CD14-positive monocyte (primary cell): Measurements from ENCODE around the gene C2CD4D. TPM values are rescaled to one million over a fixed set of nuclear protein-coding genes. Genes with fewer than 3 reads are reported as not detected.

Experiments
- DNase-seq, 3 donors: peaks; one replicate each; pipeline ENCODE4 v3.0.0-alpha.2; 2011 to 2022
- H2AFZ ChIP-seq: 2 replicates; pipeline ENCODE4 v1.6.0; 2012; ENCODE audit warnings: mild to moderate bottlenecking, low read depth, low read length, inconsistent platforms; ENCODE audit not compliant: insufficient read depth, poor library complexity, severe bottlenecking
- H3K27ac ChIP-seq, 2 donors: 1 replicate in 1 of 2; 2 replicates in 1 of 2; pipeline ENCODE4 v1.5.1; 2012 to 2013; ENCODE audit warnings: low read length in 2 of 2, control low read depth in 1 of 2, inconsistent platforms in 1 of 2, low read depth in 1 of 2, mild to moderate bottlenecking in 1 of 2
- H3K27me3 ChIP-seq, 2 donors: one replicate each; pipeline versions ENCODE4 v1.6.0 to v1.6.1; 2011 to 2013; ENCODE audit warnings: low read length in 2 of 2; ENCODE audit not compliant: control insufficient read depth in 2 of 2, insufficient read depth in 2 of 2
- H3K36me3 ChIP-seq, 2 donors: replicated peaks in 1 of 2; 1 replicate in 1 of 2; 2 replicates in 1 of 2; pipeline versions ENCODE4 v1.5.1 to v1.6.1; 2012 to 2013; ENCODE audit warnings: low read length in 2 of 2, control low read depth in 1 of 2, inconsistent platforms in 1 of 2, mild to moderate bottlenecking in 1 of 2; ENCODE audit not compliant: insufficient read depth in 2 of 2, control insufficient read depth in 1 of 2
- H3K4me1 ChIP-seq, 2 donors: 1 replicate in 1 of 2; 2 replicates in 1 of 2; pipeline versions ENCODE4 v1.5.1 to v1.6.1; 2012 to 2013; ENCODE audit warnings: low read length in 2 of 2, control low read depth in 1 of 2, inconsistent platforms in 1 of 2, mild to moderate bottlenecking in 1 of 2, moderate library complexity in 1 of 2; ENCODE audit not compliant: insufficient read depth in 2 of 2, control insufficient read depth in 1 of 2
- H3K4me2 ChIP-seq: replicated peaks from 2 replicates; pipeline ENCODE3; 2012; ENCODE audit warnings: low read length, moderate library complexity, mild to moderate bottlenecking; ENCODE audit not compliant: poor library complexity, severe bottlenecking; ENCODE audit errors: extremely low read depth
- H3K4me3 ChIP-seq, 3 experiments: fragments of 200-600 bp in 1 of 3; sonication (generic) in 1 of 3; replicated peaks in 1 of 3; 1 replicate in 2 of 3; 2 replicates in 1 of 3; pipeline ENCODE4 v1.5.1; 2011 to 2013; ENCODE audit warnings: low read length in 3 of 3, mild to moderate bottlenecking in 3 of 3, control low read depth in 2 of 3, low read depth in 2 of 3, inconsistent platforms in 1 of 3, moderate library complexity in 1 of 3
- H3K79me2 ChIP-seq: 2 replicates; pipeline ENCODE4 v1.6.0; 2012; ENCODE audit warnings: mild to moderate bottlenecking, control low read depth, inconsistent platforms, low read length, moderate library complexity; ENCODE audit not compliant: insufficient read depth
- H3K9ac ChIP-seq: 2 replicates; pipeline ENCODE4 v1.6.0; 2017; ENCODE audit warnings: low read length, mild to moderate bottlenecking; ENCODE audit not compliant: insufficient read depth, poor library complexity, severe bottlenecking
- H3K9me3 ChIP-seq, 2 donors: replicated peaks in 1 of 2; 1 replicate in 1 of 2; 2 replicates in 1 of 2; pipeline versions ENCODE4 v1.5.1 to v1.6.1; 2012 to 2013; ENCODE audit warnings: low read length in 2 of 2, control low read depth in 1 of 2; ENCODE audit not compliant: control insufficient read depth in 1 of 2, insufficient read depth in 1 of 2
- H4K20me1 ChIP-seq: 2 replicates; pipeline ENCODE4 v1.6.0; 2012; ENCODE audit warnings: mild to moderate bottlenecking, low read length, control low read depth, moderate library complexity; ENCODE audit not compliant: insufficient read depth
- H3K27ac Mint-ChIP-seq, 7 donors: one replicate each; pipeline ENCODE4 v1.8.0; 2020; ENCODE audit warnings: mild to moderate bottlenecking in 7 of 7, mixed read lengths in 7 of 7, moderate library complexity in 6 of 7, inconsistent platforms in 2 of 7
- H3K27me3 Mint-ChIP-seq, 3 donors: one replicate each; pipeline ENCODE4 v1.8.0; 2021 to 2022; ENCODE audit warnings: low read depth in 3 of 3, mild to moderate bottlenecking in 3 of 3, mixed read lengths in 3 of 3, moderate library complexity in 3 of 3, inconsistent platforms in 1 of 3
- H3K36me3 Mint-ChIP-seq, 2 donors: one replicate each; pipeline ENCODE4 v1.8.0; 2020; ENCODE audit warnings: mixed read lengths in 2 of 2, inconsistent platforms in 1 of 2, mild to moderate bottlenecking in 1 of 2
- H3K4me1 Mint-ChIP-seq: one replicate; pipeline ENCODE4 v1.8.0; 2020; ENCODE audit warnings: mild to moderate bottlenecking, mixed read lengths
- H3K4me3 Mint-ChIP-seq, 2 donors: one replicate each; pipeline ENCODE4 v1.8.0; 2020; ENCODE audit warnings: mild to moderate bottlenecking in 2 of 2, mixed read lengths in 2 of 2, moderate library complexity in 1 of 2
- H3K9me3 Mint-ChIP-seq, 7 donors: one replicate each; pipeline ENCODE4 v1.8.0; 2020 to 2022; ENCODE audit warnings: mixed read lengths in 7 of 7, mild to moderate bottlenecking in 6 of 7, moderate library complexity in 6 of 7, inconsistent platforms in 2 of 7
- CTCF ChIP-seq: fragments of 200-600 bp; IDR thresholded peaks from one replicate; pipeline ENCODE4 v1.8.0; 2022; ENCODE audit warnings: antibody characterized with exemption, mild to moderate bottlenecking
- WGBS: methylation state at CpG from one replicate; pipeline ENCODE4 v1.1.5; 2013; ENCODE audit warnings: missing lambda C conversion rate; ENCODE audit not compliant: insufficient coverage; 5-methylcytosine and 5-hydroxymethylcytosine counted together
- intact Hi-C, 2 donors: fragments of 100-400 bp; cut with micrococcal nuclease; formaldehyde crosslinking; loops; one replicate each; pipeline versions ENCODE4 v1.15.0 to v1.15.1; 2023
- polyA plus RNA-seq, 3 donors: library from polyadenylated mRNA; depleted of rRNA in 1 of 3; unstranded in 2 of 3; stranded (reverse) in 1 of 3; fragments of 300-500 nt in 2 of 3; fragments of >200 nt in 1 of 3; fragmentation: Illumina TruSeq in 2 of 3; gene quantifications; 1 replicate in 2 of 3; 2 replicates in 1 of 3; pipeline ENCODE4 v1.2.3, GENCODE V29; 2012 to 2021

Gene C2CD4D
- polyA plus RNA-seq, 3 donors, result not detected

GRCh38 chr1:151820940-151821339, 18.7 kb downstream of the C2CD4D start:
- no peaks in the 10 kb centered on the region for H3K79me2 ChIP-seq
- no peak overlapping the region for H3K4me3 Mint-ChIP-seq
- no CpG with 5 or more reads among the region's 2 CpGs for WGBS
- no peak for TF ChIP-seq CTCF
- H3K4me1 Mint-ChIP-seq, result peaks cover 14% of the 10 kb centered on the region
- no peaks in the 10 kb centered on the region for H3K9me3 Mint-ChIP-seq
- H4K20me1 ChIP-seq, result no peaks in the 10 kb centered on the region
- H2AFZ ChIP-seq, result no peak overlapping the region
- H3K27me3 ChIP-seq, result no peaks in the 10 kb centered on the region
- no peaks in the 10 kb centered on the region for H3K36me3 Mint-ChIP-seq
- intact Hi-C loops, result no loop called here
- peaks cover 8 to 10% of the 10 kb centered on the region in 2 donors for H3K4me1 ChIP-seq
- H3K9me3 ChIP-seq, result no peaks in the 10 kb centered on the region
- H3K27me3 Mint-ChIP-seq, result peaks cover 10 to 12% (median 10%) of the 10 kb centered on the region in 3 donors
- no peaks in the 10 kb centered on the region for H3K36me3 ChIP-seq
- H3K4me3 ChIP-seq, result no peak overlapping the region
- H3K9ac ChIP-seq, result no peak overlapping the region
- H3K27ac Mint-ChIP-seq, result no peak overlapping the region
- no peak overlapping the region for H3K27ac ChIP-seq
- H3K4me2 ChIP-seq, result no peak overlapping the region
- no peak for DNase-seq

- H3K9ac ChIP-seq, result no peak overlapping the region
- no peak overlapping the region for H3K4me3 ChIP-seq
- no peak overlapping the region for H3K27ac ChIP-seq
- Mint-ChIP-seq H3K27me3 (peaks cover 11 to 14% (median 12%) of the 10 kb centered on the region in 3 donors), H3K4me1 (peaks cover 16% of the 10 kb centered on the region), H3K36me3 (no peaks in the 10 kb centered on the region), H3K4me3 (no peak overlapping the region), H3K9me3 (no peaks in the 10 kb centered on the region), H3K27ac (no peak overlapping the region)
- no peaks in the 10 kb centered on the region for H4K20me1 ChIP-seq
- no peaks in the 10 kb centered on the region for H3K36me3 ChIP-seq
- no peaks in the 10 kb centered on the region for H3K79me2 ChIP-seq
- H3K4me1 ChIP-seq, result peaks cover 8 to 10% of the 10 kb centered on the region in 2 donors
- no peak overlapping the region for H3K4me2 ChIP-seq
- intact Hi-C loops, result no loop called here
- no peak for DNase-seq
- TF ChIP-seq CTCF, result no peak
- no peaks in the 10 kb centered on the region for H3K27me3 ChIP-seq
- H2AFZ ChIP-seq, result no peak overlapping the region
- no peaks in the 10 kb centered on the region for H3K9me3 ChIP-seq
- 66% methylated on average over 6 of the region's 7 CpGs for WGBS
These were observed 19.5 kb downstream of the C2CD4D start for GRCh38 chr1:151819976-151820623.
